Astrocyte (in vitro differentiated cells and primary cell): ENCODE measurements around the gene ZBTB16.

Source experiments
- CTCF ChIP-seq: IDR thresholded peaks from 2 replicates; pipeline ENCODE4 v1.5.1; 2011; ENCODE audit warnings: low read depth, mild to moderate bottlenecking, inconsistent platforms, low read length, moderate library complexity; ENCODE audit not compliant: insufficient read depth
- EZH2 ChIP-seq: IDR thresholded peaks from 2 replicates; pipeline ENCODE4 v1.6.1; 2012; ENCODE audit warnings: mild to moderate bottlenecking, low read length, inconsistent platforms; ENCODE audit not compliant: insufficient read depth

GRCh38 chr11:114172055-114172861 lies 112.7 kb downstream of the ZBTB16 start:
- no peak for TF ChIP-seq CTCF
- TF ChIP-seq EZH2: no peak
